BJ (cell line): ENCODE measurements around the gene GPR132. TPM values are rescaled to one million over a fixed set of nuclear protein-coding genes. Genes with fewer than 3 reads are reported as not detected.

Source experiments
- CTCF ChIA-PET: fragments of 350-600 bp; formaldehyde crosslinking; extraction: SDS; loops from one replicate; lab custom pipeline; 2021; ENCODE audit warnings: antibody characterized with exemption, inconsistent platforms; lab: Yijun Ruan, JAX
- POLR2A ChIA-PET: fragments of 300-600 bp; sonication (Branson Sonifier 250); formaldehyde crosslinking; extraction: SDS; loops from one replicate; lab custom pipeline; 2021; ENCODE audit warnings: antibody characterized with exemption; lab: Charles Lee
- DNase-seq: peaks from one replicate; pipeline ENCODE4 v3.0.0-alpha.2; 2011; ENCODE audit warnings: low read depth
- H3K27me3 ChIP-seq: 2 replicates; pipeline ENCODE4 v1.6.0; 2011; ENCODE audit warnings: low read length; ENCODE audit not compliant: control insufficient read depth, insufficient read depth
- H3K36me3 ChIP-seq: 2 replicates; pipeline ENCODE4 v1.5.1; 2011; ENCODE audit warnings: low read length; ENCODE audit not compliant: control insufficient read depth, insufficient read depth
- H3K4me3 ChIP-seq: 2 replicates; pipeline ENCODE4 v1.5.1; 2011; ENCODE audit warnings: low read depth, mild to moderate bottlenecking, control low read depth, low read length
- CTCF ChIP-seq: IDR thresholded peaks from 2 replicates; pipeline ENCODE4 v1.5.1; 2011; ENCODE audit warnings: low read depth, mild to moderate bottlenecking, control low read depth, inconsistent platforms, low read length, moderate library complexity; ENCODE audit not compliant: insufficient read depth
- polyA plus RNA-seq: library from polyadenylated mRNA; depleted of rRNA; stranded (reverse); fragments of >200 nt; gene quantifications from 2 replicates; pipeline ENCODE4 v1.2.3, GENCODE V29; 2011

Gene GPR132
- polyA plus RNA-seq, 1 experiment, result 0.13 TPM

- Histone ChIP-seq H3K27me3 (peaks cover 2% of the 10 kb centered on the region), H3K4me3 (no peak overlapping the region), H3K36me3 (no peaks in the 10 kb centered on the region)
- ChIA-PET CTCF (no interaction called here), POLR2A (no interaction called here)
- DNase-seq, result no peak
- TF ChIP-seq CTCF, result no peak
These were observed 4.3 kb upstream of the GPR132 start for GRCh38 chr14:105069522-105069870.

- CTCF ChIA-PET, result no interaction called here
- H3K36me3 ChIP-seq, result no peaks in the 10 kb centered on the region
- TF ChIP-seq CTCF, result no peak
These were observed 3.6 kb upstream of the GPR132 start for GRCh38 chr14:105068818-105069217.

GRCh38 chr14:105067969-105068301, 2.7 kb upstream of the GPR132 start:
- Histone ChIP-seq H3K27me3 (no peaks in the 10 kb centered on the region; the same call in 1 of the 2 replicates), H3K36me3 (no peaks in the 10 kb centered on the region), H3K4me3 (no peak overlapping the region)
- no peak for DNase-seq
- no peak for TF ChIP-seq CTCF
- ChIA-PET CTCF (interaction anchor here (0.9 to 2.1 kb wide), 3 partner anchors 22 to 93 kb away, joined by 3 to 5 read pairs (median 5); no protein-coding TSS in a partner anchor), POLR2A (no interaction called here)

More at GRCh38 chr14:105068818-105069217, 3.6 kb upstream of the GPR132 start:
- H3K27me3 ChIP-seq, result peaks cover 2% of the 10 kb centered on the region
- POLR2A ChIA-PET, result no interaction called here
- no peak for DNase-seq
- H3K4me3 ChIP-seq, result no peak overlapping the region

- Histone ChIP-seq H3K4me3 (no peak overlapping the region), H3K27me3 (no peaks in the 10 kb centered on the region; the same call in 1 of the 2 replicates), H3K36me3 (no peaks in the 10 kb centered on the region)
- no peak for TF ChIP-seq CTCF
- no peak for DNase-seq
- ChIA-PET CTCF (interaction anchor here (0.9 to 2.1 kb wide), 3 partner anchors 21 to 92 kb away, joined by 3 to 5 read pairs (median 5); no protein-coding TSS in a partner anchor), POLR2A (no interaction called here)
These were observed 2.1 kb upstream of the GPR132 start for GRCh38 chr14:105067140-105067968.

GRCh38 chr14:105066240-105067071, 1.2 kb upstream of the GPR132 start:
- no peak for TF ChIP-seq CTCF
- DNase-seq, result no peak
- H3K27me3 ChIP-seq, result no peaks in the 10 kb centered on the region; the same call in 1 of the 2 replicates
- CTCF ChIA-PET, result interaction anchor here (1.5 to 3.6 kb wide), 4 partner anchors 20 to 91 kb away, joined by 5 to 19 read pairs (median 6); no protein-coding TSS in a partner anchor
- H3K36me3 ChIP-seq, result no peaks in the 10 kb centered on the region
- POLR2A ChIA-PET, result no interaction called here
- H3K4me3 ChIP-seq, result no peak overlapping the region
